WTC11 (cell line): ENCODE data around the gene BTBD9.

ENCODE experiments used
- NFATC4 ChIP-seq: fragments of 250-450 bp; sonication (Bioruptor Pico); IDR thresholded peaks from 2 replicates; pipeline ENCODE4 v1.9.0; 2021; ENCODE audit warnings: mild to moderate bottlenecking
- NR3C1 ChIP-seq: sonication (generic); formaldehyde crosslinking; conservative IDR thresholded peaks from 2 replicates; pipeline ENCODE4 v1.8.1; 2023; ENCODE audit warnings: low read depth, mild to moderate bottlenecking, missing genetic modification reagents
- USF2 ChIP-seq: sonication (generic); formaldehyde crosslinking; IDR thresholded peaks from 2 replicates; pipeline ENCODE4 v1.8.1; 2023; ENCODE audit warnings: mild to moderate bottlenecking, missing genetic modification reagents, moderate library complexity
- TF ChIP-seq, protein P1 (sequence below): fragments of 200-600 bp; IDR thresholded peaks from 2 replicates; pipeline ENCODE4 v1.8.0; 2022; ENCODE audit warnings: antibody characterized with exemption

DNA sequence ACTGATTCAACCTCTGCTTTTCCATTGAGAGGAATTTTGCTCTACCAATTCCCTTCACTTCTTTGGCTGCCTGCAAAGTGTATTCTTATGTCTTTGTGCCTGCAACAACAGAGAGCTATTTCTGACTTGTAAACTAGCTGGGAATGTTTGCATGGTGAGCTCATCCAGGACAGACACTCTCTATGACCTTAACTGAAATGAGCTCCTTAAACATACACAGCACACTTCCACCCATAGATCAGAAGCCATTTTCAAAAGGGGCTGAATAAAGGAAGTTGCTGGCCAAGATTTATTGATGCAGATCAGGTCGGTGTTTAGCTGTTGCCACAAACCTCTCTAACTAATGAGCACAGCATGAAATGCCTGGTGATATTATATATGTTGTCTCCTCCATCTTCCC lies 377.7 kb downstream of the BTBD9 start:
- TF ChIP-seq, protein P1, sequence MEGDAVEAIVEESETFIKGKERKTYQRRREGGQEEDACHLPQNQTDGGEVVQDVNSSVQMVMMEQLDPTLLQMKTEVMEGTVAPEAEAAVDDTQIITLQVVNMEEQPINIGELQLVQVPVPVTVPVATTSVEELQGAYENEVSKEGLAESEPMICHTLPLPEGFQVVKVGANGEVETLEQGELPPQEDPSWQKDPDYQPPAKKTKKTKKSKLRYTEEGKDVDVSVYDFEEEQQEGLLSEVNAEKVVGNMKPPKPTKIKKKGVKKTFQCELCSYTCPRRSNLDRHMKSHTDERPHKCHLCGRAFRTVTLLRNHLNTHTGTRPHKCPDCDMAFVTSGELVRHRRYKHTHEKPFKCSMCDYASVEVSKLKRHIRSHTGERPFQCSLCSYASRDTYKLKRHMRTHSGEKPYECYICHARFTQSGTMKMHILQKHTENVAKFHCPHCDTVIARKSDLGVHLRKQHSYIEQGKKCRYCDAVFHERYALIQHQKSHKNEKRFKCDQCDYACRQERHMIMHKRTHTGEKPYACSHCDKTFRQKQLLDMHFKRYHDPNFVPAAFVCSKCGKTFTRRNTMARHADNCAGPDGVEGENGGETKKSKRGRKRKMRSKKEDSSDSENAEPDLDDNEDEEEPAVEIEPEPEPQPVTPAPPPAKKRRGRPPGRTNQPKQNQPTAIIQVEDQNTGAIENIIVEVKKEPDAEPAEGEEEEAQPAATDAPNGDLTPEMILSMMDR: no peak
- TF ChIP-seq NR3C1 (no peak), USF2 (no peak), NFATC4 (CRISPR knock-in tag) (no peak)
